Measurements from ENCODE around the gene CPT1B.

The CPT1B gene

DNA sequence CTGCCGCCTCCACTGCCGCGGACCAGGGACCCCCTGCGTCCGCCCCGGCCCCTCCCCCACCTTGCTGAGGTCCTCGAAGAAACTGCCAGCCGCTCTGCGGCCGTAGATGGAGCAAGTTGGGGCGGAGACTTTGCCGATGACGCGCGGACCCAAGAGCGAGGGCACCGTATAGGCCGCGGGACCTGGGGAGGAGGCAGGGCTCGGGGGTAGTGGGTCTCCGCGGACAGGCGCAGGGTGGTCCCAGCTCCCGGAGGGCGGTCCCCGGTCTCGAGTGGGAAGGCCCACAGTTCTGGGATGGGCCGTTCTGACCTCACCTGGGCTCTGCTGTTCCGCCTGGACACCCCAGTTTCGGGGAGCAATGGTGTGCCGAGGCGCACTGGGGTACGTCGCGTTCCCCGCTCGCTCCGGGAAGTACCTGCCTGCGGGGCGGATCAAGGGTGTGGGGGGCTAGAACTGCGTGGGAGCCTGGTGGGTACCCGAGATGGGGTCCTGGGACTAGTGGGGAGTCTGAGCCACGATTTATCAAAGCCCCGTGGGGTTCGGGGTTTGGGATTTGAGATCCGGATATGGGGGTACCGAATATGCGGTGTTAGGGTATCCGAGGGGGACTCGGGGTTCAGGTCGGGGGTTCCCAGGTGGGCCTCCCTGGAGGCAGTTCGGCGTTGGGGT lies 47.2 kb downstream of the CPT1B start:
- no peak overlapping the region for H3K9ac ChIP-seq (ENCODE audit: low read depth, low read length)

DNA sequence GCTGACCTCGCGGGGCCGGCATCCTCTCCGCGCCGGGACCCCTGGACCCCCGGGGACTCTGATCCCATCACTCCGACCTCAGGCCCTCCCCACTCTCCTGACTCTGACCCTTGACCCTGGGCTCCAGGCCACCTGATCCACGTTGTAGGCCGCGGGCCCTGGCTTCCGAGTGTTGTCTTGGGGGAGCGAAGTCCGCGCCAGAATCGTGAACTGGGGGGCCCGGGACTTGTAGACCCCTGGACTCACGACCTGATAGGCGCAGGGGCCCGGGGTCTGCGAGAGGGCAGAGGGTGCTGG lies 47.7 kb downstream of the CPT1B start:
- no peak overlapping the region for H3K27ac ChIP-seq (ENCODE audit: low read length)
- no peak overlapping the region for H3K4me2 ChIP-seq (ENCODE audit: insufficient read depth, low read length)
- H3K9ac ChIP-seq (ENCODE audit: low read depth, low read length), result no peak overlapping the region
- H2AFZ ChIP-seq (ENCODE audit: low read depth, low read length), result no peak overlapping the region
- TF ChIP-seq EZH2 (IDR thresholded peaks at IDR 0.05; ENCODE audit: borderline replicate concordance, low read depth, low read length, severe bottlenecking), result no peak
- TF ChIP-seq, protein P1, sequence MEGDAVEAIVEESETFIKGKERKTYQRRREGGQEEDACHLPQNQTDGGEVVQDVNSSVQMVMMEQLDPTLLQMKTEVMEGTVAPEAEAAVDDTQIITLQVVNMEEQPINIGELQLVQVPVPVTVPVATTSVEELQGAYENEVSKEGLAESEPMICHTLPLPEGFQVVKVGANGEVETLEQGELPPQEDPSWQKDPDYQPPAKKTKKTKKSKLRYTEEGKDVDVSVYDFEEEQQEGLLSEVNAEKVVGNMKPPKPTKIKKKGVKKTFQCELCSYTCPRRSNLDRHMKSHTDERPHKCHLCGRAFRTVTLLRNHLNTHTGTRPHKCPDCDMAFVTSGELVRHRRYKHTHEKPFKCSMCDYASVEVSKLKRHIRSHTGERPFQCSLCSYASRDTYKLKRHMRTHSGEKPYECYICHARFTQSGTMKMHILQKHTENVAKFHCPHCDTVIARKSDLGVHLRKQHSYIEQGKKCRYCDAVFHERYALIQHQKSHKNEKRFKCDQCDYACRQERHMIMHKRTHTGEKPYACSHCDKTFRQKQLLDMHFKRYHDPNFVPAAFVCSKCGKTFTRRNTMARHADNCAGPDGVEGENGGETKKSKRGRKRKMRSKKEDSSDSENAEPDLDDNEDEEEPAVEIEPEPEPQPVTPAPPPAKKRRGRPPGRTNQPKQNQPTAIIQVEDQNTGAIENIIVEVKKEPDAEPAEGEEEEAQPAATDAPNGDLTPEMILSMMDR (IDR thresholded peaks at IDR 0.05; ENCODE audit: borderline replicate concordance, extremely low read depth, low read length, poor library complexity, severe bottlenecking), result no peak
- no peak overlapping the region for H3K4me3 ChIP-seq (ENCODE audit: low read depth in 1 of 2, low read length in 2 of 2)
- no peaks in the 10 kb centered on the region; the same call in 1 of the 2 replicates for H3K36me3 ChIP-seq (ENCODE audit: insufficient read depth, low read length)
- peaks cover 11% of the 10 kb centered on the region for H3K79me2 ChIP-seq (ENCODE audit: insufficient read depth, low read length)
- ATAC-seq (ENCODE audit: insufficient read depth, low read depth) (no peak), DNase-seq (no peak)
- H4K20me1 ChIP-seq (ENCODE audit: insufficient read depth, low read length), result peaks cover 5% of the 10 kb centered on the region; the same call in 1 of the 2 replicates
- peaks cover 15% of the 10 kb centered on the region for H3K4me1 ChIP-seq (ENCODE audit: insufficient read depth, low read length)
- no peaks in the 10 kb centered on the region for H3K9me3 ChIP-seq (ENCODE audit: insufficient read depth, low read length, severe bottlenecking)
- H3K27me3 ChIP-seq (ENCODE audit: insufficient read depth, low read length, poor library complexity), result no peaks in the 10 kb centered on the region

More for the DNA sequence above, 47.2 kb downstream of the CPT1B start:
- Histone ChIP-seq H3K4me2 (ENCODE audit: insufficient read depth, low read length) (no peak overlapping the region), H3K9me3 (ENCODE audit: insufficient read depth, low read length, severe bottlenecking) (no peaks in the 10 kb centered on the region), H4K20me1 (ENCODE audit: insufficient read depth, low read length) (peaks cover 5% of the 10 kb centered on the region; the same call in 1 of the 2 replicates), H3K27ac (ENCODE audit: low read length) (no peak overlapping the region), H3K36me3 (ENCODE audit: insufficient read depth, low read length) (no peaks in the 10 kb centered on the region; the same call in 1 of the 2 replicates), H3K27me3 (ENCODE audit: insufficient read depth, low read length, poor library complexity) (no peaks in the 10 kb centered on the region), H3K4me3 (ENCODE audit: low read depth in 1 of 2, low read length in 2 of 2) (no peak overlapping the region), H3K4me1 (ENCODE audit: insufficient read depth, low read length) (peaks cover 15% of the 10 kb centered on the region), H2AFZ (ENCODE audit: low read depth, low read length) (no peak overlapping the region), H3K79me2 (ENCODE audit: insufficient read depth, low read length) (peaks cover 11% of the 10 kb centered on the region)
- TF ChIP-seq, protein P1 (IDR thresholded peaks at IDR 0.05; ENCODE audit: borderline replicate concordance, extremely low read depth, low read length, poor library complexity, severe bottlenecking), result no peak
- no peak for TF ChIP-seq EZH2 (IDR thresholded peaks at IDR 0.05; ENCODE audit: borderline replicate concordance, low read depth, low read length, severe bottlenecking)
- ATAC-seq (ENCODE audit: insufficient read depth, low read depth) (no peak), DNase-seq (no peak)

DNA sequence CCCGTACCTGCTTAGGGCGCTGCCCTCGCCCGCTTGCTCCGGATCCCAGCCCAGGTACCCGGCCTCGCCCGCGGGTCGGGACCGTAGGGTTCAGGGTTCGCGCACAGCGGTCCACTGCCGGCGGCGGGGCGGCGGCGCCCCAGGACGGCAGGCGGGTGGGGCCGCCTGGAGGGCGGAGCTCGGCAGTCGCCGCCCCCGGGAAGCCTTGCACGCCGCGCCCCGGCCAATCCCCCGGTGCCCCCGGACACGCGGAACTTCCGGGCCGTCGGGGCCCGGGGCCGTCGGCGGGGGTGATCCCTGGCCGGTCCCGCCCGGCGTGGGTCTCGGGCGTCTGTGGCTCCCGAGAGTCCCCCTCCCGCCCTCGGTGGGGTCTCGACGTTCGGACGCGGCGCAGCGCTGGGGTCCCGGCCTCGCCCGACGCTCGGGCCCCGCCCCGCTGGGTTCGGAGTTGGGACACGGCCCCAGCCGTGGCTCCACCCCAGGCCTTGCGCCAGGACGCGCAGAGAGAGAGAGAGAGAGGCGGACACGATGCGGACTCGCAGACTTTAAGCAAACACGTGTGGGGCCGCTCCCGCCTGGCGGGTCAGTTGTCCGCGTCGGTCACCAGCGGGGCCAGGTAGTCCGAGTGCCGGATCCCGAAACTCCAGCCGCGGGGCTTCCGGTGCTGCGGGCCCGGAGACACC lies 48.2 kb downstream of the CPT1B start, which contains the start of gene TYMP:
Gene TYMP (minus strand): TSS at position 116 of the 683 bp plus-strand sequence. CDS start 303 bp downstream, outside the sequence.
- no peaks in the 10 kb centered on the region for H3K27me3 ChIP-seq (ENCODE audit: insufficient read depth, low read length, poor library complexity)
- H3K79me2 ChIP-seq (ENCODE audit: insufficient read depth, low read length), result peaks cover 15% of the 10 kb centered on the region
- H3K9me3 ChIP-seq (ENCODE audit: insufficient read depth, low read length, severe bottlenecking), result no peaks in the 10 kb centered on the region
- H3K4me3 ChIP-seq (ENCODE audit: low read depth in 1 of 2, low read length in 2 of 2), result no peak within 1 kb of the TSS
- ATAC-seq (ENCODE audit: insufficient read depth, low read depth) (no peak), DNase-seq (no peak)
- H3K9ac ChIP-seq (ENCODE audit: low read depth, low read length), result no peak within 1 kb of the TSS
- peaks cover 5% of the 10 kb centered on the region; the same call in 1 of the 2 replicates for H4K20me1 ChIP-seq (ENCODE audit: insufficient read depth, low read length)
- H3K4me1 ChIP-seq (ENCODE audit: insufficient read depth, low read length), result peaks cover 15% of the 10 kb centered on the region
- no peak within 1 kb of the TSS for H3K4me2 ChIP-seq (ENCODE audit: insufficient read depth, low read length)
- no peaks in the 10 kb centered on the region; the same call in 1 of the 2 replicates for H3K36me3 ChIP-seq (ENCODE audit: insufficient read depth, low read length)
- no peak within 1 kb of the TSS for H3K27ac ChIP-seq (ENCODE audit: low read length)
- no peak for TF ChIP-seq EZH2 (IDR thresholded peaks at IDR 0.05; ENCODE audit: borderline replicate concordance, low read depth, low read length, severe bottlenecking)
- TF ChIP-seq, protein P1 (IDR thresholded peaks at IDR 0.05; ENCODE audit: borderline replicate concordance, extremely low read depth, low read length, poor library complexity, severe bottlenecking), result no peak
- no peak within 1 kb of the TSS for H2AFZ ChIP-seq (ENCODE audit: low read depth, low read length)

All from DND-41 (cell line).